Kidney (tissue), 14 donors: ENCODE measurements around the gene CLEC16A. TPM values are rescaled to one million over a fixed set of nuclear protein-coding genes. Genes with fewer than 3 reads are reported as not detected.

Experiments used
- DNase-seq, 5 donors: peaks; one replicate each; pipeline ENCODE4 v3.0.0-alpha.2; 2013 to 2020
- FAIRE-seq: peaks from 2 replicates; lab custom pipeline; 2012; peaks lifted over from hg19 to GRCh38; lab: Jason Lieb, UNC
- H3K27ac ChIP-seq, 2 donors: one replicate each; pipeline ENCODE4 v1.7.0; 2013; ENCODE audit warnings: low read depth in 2 of 2, low read length in 2 of 2, inconsistent platforms in 1 of 2
- H3K27me3 ChIP-seq: one replicate; pipeline ENCODE4 v1.7.1; 2013; ENCODE audit warnings: low read length, inconsistent platforms; ENCODE audit not compliant: control insufficient read depth, insufficient read depth
- H3K36me3 ChIP-seq, 3 donors: one replicate each; pipeline versions ENCODE4 v1.7.0 to v1.7.1; 2013; ENCODE audit warnings: low read length in 3 of 3, control low read depth in 1 of 3, inconsistent platforms in 1 of 3; ENCODE audit not compliant: insufficient read depth in 3 of 3, control insufficient read depth in 2 of 3
- H3K4me1 ChIP-seq, 3 donors: one replicate each; pipeline versions ENCODE4 v1.7.0 to v1.7.1; 2013; ENCODE audit warnings: low read length in 3 of 3, inconsistent platforms in 1 of 3, low read depth in 1 of 3; ENCODE audit not compliant: control insufficient read depth in 2 of 3, insufficient read depth in 2 of 3
- H3K4me3 ChIP-seq, 3 donors: one replicate each; pipeline versions ENCODE4 v1.7.0 to v1.8.1; 2013; ENCODE audit warnings: low read length in 3 of 3, control low read depth in 1 of 3, inconsistent platforms in 1 of 3
- H3K9ac ChIP-seq, 3 donors: one replicate each; pipeline versions ENCODE4 v1.7.0 to v1.7.1; 2013; ENCODE audit warnings: low read length in 3 of 3, control low read depth in 1 of 3, inconsistent platforms in 1 of 3
- H3K9me3 ChIP-seq, 3 donors: one replicate each; pipeline versions ENCODE4 v1.7.0 to v1.7.1; 2013; ENCODE audit warnings: low read length in 3 of 3, control low read depth in 1 of 3, inconsistent platforms in 1 of 3; ENCODE audit not compliant: control insufficient read depth in 2 of 3, insufficient read depth in 1 of 3
- CTCF ChIP-seq: IDR thresholded peaks from 3 replicates; pipeline ENCODE4 v1.5.1; 2012; ENCODE audit warnings: mild to moderate bottlenecking, moderate library complexity, borderline replicate concordance; ENCODE audit not compliant: insufficient read depth; ENCODE audit errors: extremely low read depth
- intact Hi-C: fragments of 100-400 bp; cut with DNase I; formaldehyde crosslinking; loops from one replicate; pipeline ENCODE4 v1.11.1; 2022
- polyA plus RNA-seq: library from polyadenylated mRNA; stranded (reverse); fragments of 350-450 nt; fragmentation: Illumina TruSeq; extraction: RNeasy Lipid Tissue Mini Kit (QIAGEN cat#74804); gene quantifications from one replicate; pipeline ENCODE4 v1.2.3, GENCODE V29; 2014; ENCODE audit warnings: low read depth, low replicate concordance; ENCODE audit not compliant: insufficient read depth
- total RNA-seq: library from RNA; stranded (reverse); fragmentation: NEBNext Ultra II Directional; extraction: Animal tissue kit (Norgen Biotek cat#: 25700); gene quantifications from one replicate; pipeline ENCODE4 v1.2.1, GENCODE V29; 2021
- donor health status: control.
- donor health status: control.
- donor health status: control.
- donor health status: control.
- donor health status: control.
- donor health status: DM: yes; HTN: yes; CAD: no.
- donor health status: Normal renal cell carcinoma (clear cell type).

Gene CLEC16A
- total and polyA plus RNA-seq, 2 donors from 2014 or later = 10.8 to 51.9 TPM

- Histone ChIP-seq H3K36me3 (no peaks in the 10 kb centered on the region), H3K4me3 (no peak overlapping the region), H3K9me3 (peaks cover 0 to 9% (median 0%) of the 10 kb centered on the region in 3 donors), H3K27ac (peak overlapping the region in 1 of 2 donors; percentile 41), H3K27me3 (no peaks in the 10 kb centered on the region), H3K4me1 (peaks cover 9 to 22% (median 22%) of the 10 kb centered on the region in 3 donors), H3K9ac (no peak overlapping the region)
- intact Hi-C loops = no loop called here
- no peak for TF ChIP-seq CTCF
- FAIRE-seq (no peak), DNase-seq (no peak)
Measured at GRCh38 chr16:11108466-11108805, 164.1 kb downstream of the CLEC16A start.

GRCh38 chr16:11109566-11109965 is 165.2 kb downstream of the CLEC16A start:
- no peaks in the 10 kb centered on the region for H3K27me3 ChIP-seq
- no peaks in the 10 kb centered on the region for H3K36me3 ChIP-seq
- H3K9me3 ChIP-seq = peaks cover 0 to 9% (median 0%) of the 10 kb centered on the region in 3 donors
- H3K4me3 ChIP-seq = no peak overlapping the region
- DNase-seq (peak in 4 of 5 donors; percentile 47 to 71 (median 62)), FAIRE-seq (no peak)
- no peak for TF ChIP-seq CTCF
- intact Hi-C loops = no loop called here
- H3K4me1 ChIP-seq = peaks cover 6 to 22% (median 18%) of the 10 kb centered on the region in 3 donors
- peak overlapping the region in 1 of 3 donors; percentile 37 for H3K9ac ChIP-seq
- peak overlapping the region; percentile 69 to 80 for H3K27ac ChIP-seq

DNA sequence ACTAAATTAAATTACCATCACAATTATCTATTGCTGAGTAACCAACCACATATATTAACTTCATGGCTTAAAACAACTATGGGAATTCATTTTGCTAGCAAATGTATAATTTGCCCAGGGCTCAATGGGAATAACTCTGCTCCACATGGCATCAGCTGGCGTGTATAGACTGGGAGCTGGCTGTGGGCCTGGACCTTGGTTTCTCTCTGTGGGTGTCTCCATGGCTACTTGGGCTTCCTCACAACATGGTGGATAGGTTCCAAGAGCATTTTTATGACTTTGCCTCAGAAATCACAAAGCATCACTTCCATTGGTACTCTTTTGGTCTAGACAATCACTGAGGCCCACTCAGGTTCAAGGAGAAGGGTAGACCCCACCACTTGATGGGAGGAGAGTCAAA is 166.8 kb downstream of the CLEC16A start:
- no peak for DNase-seq
- FAIRE-seq = no peak
- Histone ChIP-seq H3K9ac (no peak overlapping the region), H3K27me3 (no peaks in the 10 kb centered on the region), H3K36me3 (no peaks in the 10 kb centered on the region), H3K4me3 (no peak overlapping the region), H3K4me1 (peaks cover 0 to 20% (median 7%) of the 10 kb centered on the region in 3 donors), H3K9me3 (peaks cover 0 to 9% (median 0%) of the 10 kb centered on the region in 3 donors), H3K27ac (no peak overlapping the region)
- TF ChIP-seq CTCF = no peak
- intact Hi-C loops = no loop called here
